ENCODE results near the gene HNRNPDL.

DNA sequence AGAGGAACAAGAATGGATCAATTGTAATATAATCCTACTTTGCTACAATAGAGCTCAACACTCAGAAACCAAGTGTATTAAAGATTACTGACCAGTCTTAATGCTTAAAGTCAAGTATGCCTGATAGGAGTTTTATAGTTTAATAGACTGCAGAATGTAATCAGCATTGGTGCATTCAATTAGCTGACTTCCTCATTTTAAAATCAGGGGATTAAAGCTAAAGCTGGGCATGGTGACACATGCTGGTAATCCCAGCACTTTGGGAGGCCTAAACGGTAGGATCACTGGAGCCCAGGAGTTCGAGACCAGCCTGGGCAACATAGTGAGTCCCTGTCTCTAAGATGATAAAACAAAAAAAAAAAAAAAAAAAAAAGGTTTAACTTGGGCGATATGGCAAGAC is 10.8 kb downstream of the HNRNPDL start:
- no peak for TF ChIP-seq SIN3A (IDR thresholded peaks at IDR 0.05; ENCODE audit: borderline replicate concordance, insufficient read depth, low read length)
- TF ChIP-seq TAF1 (IDR thresholded peaks at IDR 0.05; ENCODE audit: borderline replicate concordance, insufficient read depth, low read length) = no peak
- TF ChIP-seq, protein P1, sequence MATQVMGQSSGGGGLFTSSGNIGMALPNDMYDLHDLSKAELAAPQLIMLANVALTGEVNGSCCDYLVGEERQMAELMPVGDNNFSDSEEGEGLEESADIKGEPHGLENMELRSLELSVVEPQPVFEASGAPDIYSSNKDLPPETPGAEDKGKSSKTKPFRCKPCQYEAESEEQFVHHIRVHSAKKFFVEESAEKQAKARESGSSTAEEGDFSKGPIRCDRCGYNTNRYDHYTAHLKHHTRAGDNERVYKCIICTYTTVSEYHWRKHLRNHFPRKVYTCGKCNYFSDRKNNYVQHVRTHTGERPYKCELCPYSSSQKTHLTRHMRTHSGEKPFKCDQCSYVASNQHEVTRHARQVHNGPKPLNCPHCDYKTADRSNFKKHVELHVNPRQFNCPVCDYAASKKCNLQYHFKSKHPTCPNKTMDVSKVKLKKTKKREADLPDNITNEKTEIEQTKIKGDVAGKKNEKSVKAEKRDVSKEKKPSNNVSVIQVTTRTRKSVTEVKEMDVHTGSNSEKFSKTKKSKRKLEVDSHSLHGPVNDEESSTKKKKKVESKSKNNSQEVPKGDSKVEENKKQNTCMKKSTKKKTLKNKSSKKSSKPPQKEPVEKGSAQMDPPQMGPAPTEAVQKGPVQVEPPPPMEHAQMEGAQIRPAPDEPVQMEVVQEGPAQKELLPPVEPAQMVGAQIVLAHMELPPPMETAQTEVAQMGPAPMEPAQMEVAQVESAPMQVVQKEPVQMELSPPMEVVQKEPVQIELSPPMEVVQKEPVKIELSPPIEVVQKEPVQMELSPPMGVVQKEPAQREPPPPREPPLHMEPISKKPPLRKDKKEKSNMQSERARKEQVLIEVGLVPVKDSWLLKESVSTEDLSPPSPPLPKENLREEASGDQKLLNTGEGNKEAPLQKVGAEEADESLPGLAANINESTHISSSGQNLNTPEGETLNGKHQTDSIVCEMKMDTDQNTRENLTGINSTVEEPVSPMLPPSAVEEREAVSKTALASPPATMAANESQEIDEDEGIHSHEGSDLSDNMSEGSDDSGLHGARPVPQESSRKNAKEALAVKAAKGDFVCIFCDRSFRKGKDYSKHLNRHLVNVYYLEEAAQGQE (IDR thresholded peaks at IDR 0.05; ENCODE audit: insufficient read depth in 1 of 2, low read depth in 2 of 2, low read length in 2 of 2) = no peak
- TF ChIP-seq POLR2AphosphoS5 (IDR thresholded peaks at IDR 0.05; ENCODE audit: low read depth, low read length) = no peak
- no peak for TF ChIP-seq FOXP2 (optimal IDR thresholded peaks at IDR 0.05; ENCODE audit: borderline replicate concordance, extremely low read depth, extremely low read length, insufficient read depth)
